ENCODE results near the gene PCNA. TPM values are rescaled to one million over a fixed set of nuclear protein-coding genes. Genes with fewer than 3 reads are reported as not detected.

Gene PCNA
- total RNA-seq, 1 donor from 2014 or later: 52.5 TPM

GRCh38 chr20:5127859-5128424, 8.2 kb upstream of the PCNA start:
- H3K27ac ChIP-seq: peak overlapping the region; percentile 98 to 99
- H3K36me3 ChIP-seq: peaks cover 0 to 6% of the 10 kb centered on the region in 2 donors
- no peaks in the 10 kb centered on the region for H3K9me3 ChIP-seq
- DNase-seq (ENCODE audit: low spot score in 2 of 2): no peak
- intact Hi-C loops (cut with DNase I): no loop called here
- H3K27me3 ChIP-seq: no peaks in the 10 kb centered on the region
- no peak for TF ChIP-seq CTCF (IDR thresholded peaks at IDR 0.05)
- peaks cover 2 to 30% of the 10 kb centered on the region in 2 donors for H3K4me1 ChIP-seq
- H3K4me3 ChIP-seq: peak overlapping the region; percentile 85 to 91

GRCh38 chr20:5127204-5127858, 7.6 kb upstream of the PCNA start:
- no peaks in the 10 kb centered on the region for H3K9me3 ChIP-seq
- peak in 1 of 2 donors; percentile 79 for DNase-seq (ENCODE audit: low spot score in 2 of 2)
- no peaks in the 10 kb centered on the region for H3K27me3 ChIP-seq
- peak overlapping the region; percentile 85 to 91 for H3K4me3 ChIP-seq
- intact Hi-C loops (cut with DNase I): no loop called here
- H3K27ac ChIP-seq: peak overlapping the region; percentile 98 to 99
- H3K36me3 ChIP-seq: peaks cover 0 to 6% of the 10 kb centered on the region in 2 donors
- no peak for TF ChIP-seq CTCF (IDR thresholded peaks at IDR 0.05)
- H3K4me1 ChIP-seq: peaks cover 2 to 30% of the 10 kb centered on the region in 2 donors

- intact Hi-C loops (cut with DNase I): loop anchor here (1.0 kb wide), 2 partner anchors 56 to 66 kb away; no protein-coding TSS in a partner anchor
- H3K4me3 ChIP-seq: peak within 1 kb of the TSS; percentile 85 to 91
- H3K9me3 ChIP-seq: no peaks in the 10 kb centered on the region
- DNase-seq (ENCODE audit: low spot score in 2 of 2): peak; percentile 98 to 100
- H3K27me3 ChIP-seq: no peaks in the 10 kb centered on the region
- H3K27ac ChIP-seq: peak within 1 kb of the TSS; percentile 98 to 99
- H3K36me3 ChIP-seq: peaks cover 0 to 6% of the 10 kb centered on the region in 2 donors
- peaks cover 2 to 30% of the 10 kb centered on the region in 2 donors for H3K4me1 ChIP-seq
- TF ChIP-seq CTCF (IDR thresholded peaks at IDR 0.05): peak; percentile 47 to 78 (median 69)
Observed at GRCh38 chr20:5126512-5127203, 6.9 kb upstream of the PCNA start, which contains the start of gene CDS2. Gene CDS2 (plus strand): TSS chr20:5127008. CDS start chr20:5127093, 85 bp downstream.

GRCh38 chr20:5122873-5123260, 3.1 kb upstream of the PCNA start:
- DNase-seq (ENCODE audit: low spot score in 2 of 2): no peak
- H3K27me3 ChIP-seq: no peaks in the 10 kb centered on the region
- no peak overlapping the region for H3K27ac ChIP-seq
- no peak overlapping the region for H3K4me3 ChIP-seq
- intact Hi-C loops (cut with DNase I): no loop called here
- H3K4me1 ChIP-seq: peaks cover 7 to 28% of the 10 kb centered on the region in 2 donors
- no peaks in the 10 kb centered on the region for H3K9me3 ChIP-seq
- TF ChIP-seq CTCF (IDR thresholded peaks at IDR 0.05): no peak
- no peaks in the 10 kb centered on the region for H3K36me3 ChIP-seq

GRCh38 chr20:5120185-5120476, 373 bp upstream of the PCNA start:
- Histone ChIP-seq H3K27me3 (no peaks in the 10 kb centered on the region), H3K36me3 (peaks cover 7 to 19% of the 10 kb centered on the region in 2 donors), H3K4me3 (peak overlapping the region; percentile 88 to 98), H3K4me1 (peaks cover 7 to 21% of the 10 kb centered on the region in 2 donors), H3K9me3 (no peaks in the 10 kb centered on the region), H3K27ac (peak overlapping the region; percentile 86 to 94)
- TF ChIP-seq CTCF (IDR thresholded peaks at IDR 0.05): no peak
- DNase-seq (ENCODE audit: low spot score in 2 of 2): no peak
- intact Hi-C loops (cut with DNase I): loop anchor here (1.0 kb wide), 1 partner anchor 15 kb away; no protein-coding TSS in a partner anchor
